HCT116 (cell line): ENCODE results near the gene DYRK2. TPM values are rescaled to one million over a fixed set of nuclear protein-coding genes. Genes with fewer than 3 reads are reported as not detected.

Source experiments
- ATAC-seq: fragments of 200-7000 bp; cut with Tn5 transposase; 2 replicates; pipeline ENCODE4 v1.9.1; 2020; ENCODE audit warnings: mild to moderate bottlenecking, moderate library complexity
- BruUV-seq: library from RNA; stranded (reverse); fragments of 400-500 nt; replicated peaks from 2 replicates; lab custom pipeline; 2021; lab: Mats Ljungman, UMichigan
- CTCF ChIA-PET: fragments of 300-600 bp; sonication (Branson Sonifier 250); formaldehyde crosslinking; loops from one replicate; lab custom pipeline; 2021; ENCODE audit warnings: antibody characterized with exemption; lab: Charles Lee
- POLR2A ChIA-PET: fragments of 300-600, 350-600 bp; sonication (Branson Sonifier 250); formaldehyde crosslinking; loops from one replicate; lab custom pipeline; 2021; ENCODE audit warnings: antibody characterized with exemption; lab: Charles Lee
- RAD21 ChIA-PET, 2 experiments: fragments of 300-600 bp; sonication (Branson Sonifier 250); formaldehyde crosslinking; loops; one replicate each; lab custom pipeline; 2023; ENCODE audit warnings: low total read pairs in 2 of 2; ENCODE audit not compliant: uncharacterized antibody in 2 of 2, unreplicated experiment in 2 of 2, low non-redundant PET in 1 of 2; lab: Charles Lee
- DNase-seq: peaks from one replicate; pipeline ENCODE4 v3.0.0-alpha.2; 2010; ENCODE audit warnings: low read depth, low spot score
- H2AFZ ChIP-seq: fragments of 200-600 bp; shearing (Covaris generic), sonication (generic); 2 replicates; pipeline ENCODE4 v1.6.1; 2017; ENCODE audit warnings: low read depth, mixed run types, mixed read lengths, antibody characterized with exemption, low read length; ENCODE audit not compliant: poor library complexity, severe bottlenecking
- H3K27ac ChIP-seq: 2 replicates; pipeline ENCODE4 v1.5.1; 2012; ENCODE audit warnings: low read depth, low read length
- H3K27me3 ChIP-seq: fragments of 200-600 bp; sonication (generic); 2 replicates; pipeline ENCODE4 v1.6.1; 2016; ENCODE audit warnings: mixed run types, low read length, mixed read lengths; ENCODE audit not compliant: insufficient read depth
- H3K36me3 ChIP-seq, 2 experiments: fragments of 200-500 bp in 1 of 2; fragments of 200-600 bp in 1 of 2; sonication (Bioruptor generic) in 1 of 2; sonication (generic) in 1 of 2; 2 replicates each; pipeline versions ENCODE4 v1.5.1 to v1.6.1; 2014 to 2016; ENCODE audit warnings: low read length in 2 of 2, inconsistent platforms in 1 of 2, mixed read lengths in 1 of 2, mixed run types in 1 of 2; ENCODE audit not compliant: insufficient read depth in 2 of 2, control insufficient read depth in 1 of 2
- H3K4me1 ChIP-seq, 2 experiments: fragments of 200-600 bp in 1 of 2; sonication (generic) in 1 of 2; 2 replicates each; pipeline versions ENCODE4 v1.5.1 to v1.6.1; 2012 to 2017; ENCODE audit warnings: low read length in 2 of 2, inconsistent platforms in 1 of 2, mild to moderate bottlenecking in 1 of 2, mixed read lengths in 1 of 2, mixed run types in 1 of 2, moderate library complexity in 1 of 2; ENCODE audit not compliant: insufficient read depth in 2 of 2, control insufficient read depth in 1 of 2
- H3K4me2 ChIP-seq: fragments of 200-600 bp; sonication (generic); 2 replicates; pipeline ENCODE4 v1.6.1; 2017; ENCODE audit warnings: mixed run types, low read length, mixed read lengths
- H3K4me3 ChIP-seq, 2 experiments: fragments of 200-600 bp in 1 of 2; sonication (generic) in 1 of 2; replicated peaks in 1 of 2; 2 replicates each; pipeline ENCODE4 v1.5.1; 2011 to 2016; ENCODE audit warnings: low read length in 2 of 2, control low read depth in 1 of 2, low read depth in 1 of 2, mild to moderate bottlenecking in 1 of 2, mixed read lengths in 1 of 2, mixed run types in 1 of 2
- H3K79me2 ChIP-seq: fragments of 200-600 bp; sonication (generic); 2 replicates; pipeline ENCODE4 v1.6.1; 2017; ENCODE audit warnings: mild to moderate bottlenecking, mixed run types, low read length, moderate library complexity, mixed read lengths; ENCODE audit not compliant: insufficient read depth
- H3K9ac ChIP-seq: fragments of 200-600 bp; sonication (generic); 2 replicates; pipeline ENCODE4 v1.6.1; 2016; ENCODE audit warnings: low read length, mixed read lengths
- H3K9me2 ChIP-seq: fragments of 200-600 bp; sonication (generic), shearing (Covaris generic); 2 replicates; pipeline ENCODE4 v1.6.1; 2017; ENCODE audit warnings: mixed run types, mild to moderate bottlenecking, moderate library complexity; ENCODE audit not compliant: insufficient read depth
- H3K9me3 ChIP-seq, 2 experiments: fragments of 200-500 bp in 1 of 2; fragments of 200-600 bp in 1 of 2; sonication (Bioruptor generic) in 1 of 2; sonication (generic) in 1 of 2; 2 replicates each; pipeline ENCODE4 v1.6.1; 2014 to 2017; ENCODE audit warnings: low read length in 2 of 2, mixed read lengths in 2 of 2, inconsistent platforms in 1 of 2, low read depth in 1 of 2, mild to moderate bottlenecking in 1 of 2, mixed run types in 1 of 2, moderate library complexity in 1 of 2; ENCODE audit not compliant: control insufficient read depth in 1 of 2, insufficient read depth in 1 of 2
- H4K20me1 ChIP-seq: fragments of 200-600 bp; sonication (generic), shearing (Covaris generic); 2 replicates; pipeline ENCODE4 v1.6.1; 2017; ENCODE audit warnings: mixed run types, mild to moderate bottlenecking, moderate library complexity; ENCODE audit not compliant: insufficient read depth
- EGR1 ChIP-seq: IDR thresholded peaks from 2 replicates; pipeline ENCODE4 v1.6.1; 2012; ENCODE audit warnings: low read depth
- ELF1 ChIP-seq: IDR thresholded peaks from 2 replicates; pipeline ENCODE4 v1.6.1; 2012; ENCODE audit warnings: low read depth, borderline replicate concordance
- ZFX ChIP-seq: fragments of 450-650 bp; IDR thresholded peaks from 2 replicates; pipeline ENCODE4 v1.6.1; 2017
- ZNF274 ChIP-seq: fragments of 200-500 bp; sonication (Bioruptor generic); IDR thresholded peaks from 2 replicates; pipeline ENCODE4 v1.6.1; 2014; ENCODE audit warnings: mild to moderate bottlenecking, low read depth, low read length, inconsistent platforms
- intact Hi-C: fragments of 100-400 bp; cut with micrococcal nuclease; formaldehyde crosslinking; loops from 2 replicates; pipeline ENCODE4 v1.10.0; 2022
- total RNA-seq: library from RNA; stranded (reverse); gene quantifications from one replicate; pipeline ENCODE4 v1.2.1, GENCODE V29; 2021; ENCODE audit not compliant: unreplicated experiment
- TF ChIP-seq, protein P1 (sequence below), 3 experiments: fragments of 200-600 bp in 1 of 3; sonication (generic) in 1 of 3; IDR thresholded peaks in 2 of 3; conservative IDR thresholded peaks in 1 of 3; 2 replicates each; pipeline ENCODE4 v1.5.1; 2012 to 2017; ENCODE audit warnings: low read depth in 2 of 3, low read length in 2 of 3, antibody characterized with exemption in 1 of 3, borderline replicate concordance in 1 of 3, control low read depth in 1 of 3, mild to moderate bottlenecking in 1 of 3, mixed read lengths in 1 of 3, mixed run types in 1 of 3, moderate library complexity in 1 of 3; ENCODE audit not compliant: insufficient read depth in 1 of 3

The DYRK2 gene
- total RNA-seq, 1 experiment from 2014 or later, result 28.7 TPM

- no peak overlapping the region for H3K4me2 ChIP-seq
- no TSS peak for BruUV-seq
- POLR2A ChIA-PET, result no interaction called here
These were observed 32.7 kb downstream of the DYRK2 start for GRCh38 chr12:67681105-67681778.

More at GRCh38 chr12:67681105-67681778, 32.7 kb downstream of the DYRK2 start:
- Histone ChIP-seq H3K36me3 (no peaks in the 10 kb centered on the region), H4K20me1 (0 out of 2 replicates have a peak, but pooled peaks cover 3% of the 10 kb centered on the region), H3K9ac (no peak overlapping the region), H2AFZ (no peak overlapping the region), H3K4me3 (no peak overlapping the region), H3K9me3 (no peaks in the 10 kb centered on the region), H3K9me2 (no peaks in the 10 kb centered on the region), H3K27ac (no peak overlapping the region), H3K27me3 (no peaks in the 10 kb centered on the region), H3K79me2 (no peaks in the 10 kb centered on the region), H3K4me1 (peaks cover 0 to 6% of the 10 kb centered on the region in 2 experiments; a peak in 2 of 4 replicates)
- RAD21 ChIA-PET, result no interaction called here
- ATAC-seq (no peak), DNase-seq (no peak)
- CTCF ChIA-PET, result no interaction called here
- no peak for TF ChIP-seq ELF1
- TF ChIP-seq ZFX, result no peak
- TF ChIP-seq ZNF274, result no peak
- no peak for TF ChIP-seq EGR1
- TF ChIP-seq, protein P1, sequence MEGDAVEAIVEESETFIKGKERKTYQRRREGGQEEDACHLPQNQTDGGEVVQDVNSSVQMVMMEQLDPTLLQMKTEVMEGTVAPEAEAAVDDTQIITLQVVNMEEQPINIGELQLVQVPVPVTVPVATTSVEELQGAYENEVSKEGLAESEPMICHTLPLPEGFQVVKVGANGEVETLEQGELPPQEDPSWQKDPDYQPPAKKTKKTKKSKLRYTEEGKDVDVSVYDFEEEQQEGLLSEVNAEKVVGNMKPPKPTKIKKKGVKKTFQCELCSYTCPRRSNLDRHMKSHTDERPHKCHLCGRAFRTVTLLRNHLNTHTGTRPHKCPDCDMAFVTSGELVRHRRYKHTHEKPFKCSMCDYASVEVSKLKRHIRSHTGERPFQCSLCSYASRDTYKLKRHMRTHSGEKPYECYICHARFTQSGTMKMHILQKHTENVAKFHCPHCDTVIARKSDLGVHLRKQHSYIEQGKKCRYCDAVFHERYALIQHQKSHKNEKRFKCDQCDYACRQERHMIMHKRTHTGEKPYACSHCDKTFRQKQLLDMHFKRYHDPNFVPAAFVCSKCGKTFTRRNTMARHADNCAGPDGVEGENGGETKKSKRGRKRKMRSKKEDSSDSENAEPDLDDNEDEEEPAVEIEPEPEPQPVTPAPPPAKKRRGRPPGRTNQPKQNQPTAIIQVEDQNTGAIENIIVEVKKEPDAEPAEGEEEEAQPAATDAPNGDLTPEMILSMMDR (IDR thresholded peaks at IDR 0.05 in 2 of 3, conservative IDR thresholded peaks at IDR 0.05 in 1 of 3; ENCODE audit: borderline replicate concordance in 1 of 3, insufficient read depth in 1 of 3, low read depth in 2 of 3, low read length in 2 of 3), result no peak
- intact Hi-C loops, result no loop called here
